GOT3 (cell line): ENCODE results near the gene CDH2.

ENCODE experiments used
- DNase-seq: peaks from one replicate; lab custom pipeline; 2025; ENCODE audit warnings: mixed read lengths; lab: John Stamatoyannopoulos, UW

The CDH2 gene

GRCh38 chr18:28043631-28044030 is 133.3 kb downstream of the CDH2 start:
- DNase-seq = no peak

- DNase-seq = no peak
These were observed 135.6 kb downstream of the CDH2 start for GRCh38 chr18:28041366-28041765.

- no peak for DNase-seq
These were observed 136.2 kb downstream of the CDH2 start for GRCh38 chr18:28040716-28041115.

GRCh38 chr18:28040211-28040610 is 136.7 kb downstream of the CDH2 start:
- DNase-seq = no peak

GRCh38 chr18:28039691-28040090 is 137.2 kb downstream of the CDH2 start:
- no peak for DNase-seq

- no peak for DNase-seq
These were observed 137.9 kb downstream of the CDH2 start for GRCh38 chr18:28039078-28039477.

GRCh38 chr18:28036488-28036887 is 140.4 kb downstream of the CDH2 start:
- DNase-seq = no peak

GRCh38 chr18:28034567-28034966 is 142.4 kb downstream of the CDH2 start:
- DNase-seq = no peak

GRCh38 chr18:28032177-28032576 is 144.8 kb downstream of the CDH2 start:
- DNase-seq = no peak

GRCh38 chr18:28030458-28030857 is 146.5 kb downstream of the CDH2 start:
- no peak for DNase-seq

- DNase-seq = no peak
These were observed 149.2 kb downstream of the CDH2 start for GRCh38 chr18:28027755-28028154.

GRCh38 chr18:28019425-28020108 is 157.4 kb downstream of the CDH2 start:
- DNase-seq = no peak

- DNase-seq = no peak
These were observed 158.6 kb downstream of the CDH2 start for GRCh38 chr18:28018351-28018750.

GRCh38 chr18:28015671-28016070 is 161.3 kb downstream of the CDH2 start:
- no peak for DNase-seq

GRCh38 chr18:28013066-28013465 is 163.9 kb downstream of the CDH2 start:
- no peak for DNase-seq

GRCh38 chr18:28012336-28012735 is 164.6 kb downstream of the CDH2 start:
- DNase-seq = no peak

GRCh38 chr18:28009589-28009988 is 167.3 kb downstream of the CDH2 start:
- DNase-seq = no peak

GRCh38 chr18:28007841-28008240 is 169.1 kb downstream of the CDH2 start:
- no peak for DNase-seq

- no peak for DNase-seq
These were observed 171.8 kb downstream of the CDH2 start for GRCh38 chr18:28005164-28005563.

- DNase-seq = no peak
These were observed 172.3 kb downstream of the CDH2 start for GRCh38 chr18:28004606-28005005.

GRCh38 chr18:28003451-28003850 is 173.5 kb downstream of the CDH2 start:
- no peak for DNase-seq

GRCh38 chr18:28002841-28003240 is 174.1 kb downstream of the CDH2 start:
- no peak for DNase-seq

GRCh38 chr18:27996801-27997272 is 180.1 kb downstream of the CDH2 start:
- DNase-seq = no peak
